K562 treated with DMSO at 1 percent for 48 hours (cell line): ENCODE measurements around the gene ITGB4. TPM values are rescaled to one million over a fixed set of nuclear protein-coding genes. Genes with fewer than 3 reads are reported as not detected.

Experiments
- total RNA-seq: library from RNA; unstranded; fragments of 300-600 nt; gene quantifications from 2 replicates; pipeline ENCODE4 v1.2.3, GENCODE V29; 2022; ENCODE audit warnings: low replicate concordance; ENCODE audit errors: extremely low read depth

Gene ITGB4
- total RNA-seq = not detected in 2 replicates

DNA sequence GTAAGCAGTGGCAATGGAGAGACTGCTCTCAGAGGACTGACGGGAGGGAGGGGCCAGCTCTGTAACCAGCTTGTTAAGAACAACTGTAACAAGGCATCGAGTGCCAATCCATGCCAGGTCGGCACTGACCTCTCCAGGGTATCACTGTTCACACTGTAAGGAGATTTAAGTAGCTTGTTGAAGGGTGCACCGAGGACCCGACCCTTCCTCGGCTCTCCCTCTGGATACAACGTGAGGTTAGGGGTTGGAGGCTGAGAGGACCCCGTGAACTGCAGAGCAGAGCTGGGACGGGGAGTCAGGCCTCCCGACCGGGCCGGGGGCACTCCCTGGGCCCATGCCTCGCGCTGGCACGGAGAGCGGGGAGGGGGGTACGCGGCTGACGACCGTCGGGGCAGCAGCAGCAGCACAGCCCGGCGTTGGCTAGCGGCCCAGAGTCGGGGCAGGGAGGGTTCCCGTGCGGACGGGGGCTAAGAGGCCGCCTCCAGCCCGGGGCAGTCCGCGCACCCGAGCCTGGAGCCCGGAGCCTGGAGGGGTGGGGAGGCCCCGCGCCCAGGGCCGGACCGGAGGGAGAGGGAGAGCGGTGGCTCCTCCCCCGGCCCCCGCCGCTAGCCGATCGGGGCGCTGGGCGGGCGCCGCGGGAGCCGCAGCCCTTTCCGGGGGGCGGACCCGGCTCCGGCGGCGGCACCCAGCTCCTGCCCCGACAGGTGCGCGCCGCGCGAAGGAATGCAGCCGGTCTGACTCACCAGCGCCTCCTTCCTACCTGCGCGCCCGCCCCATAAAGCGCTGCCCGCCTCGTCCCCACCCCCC, at the start of gene ITGB4:
ITGB4 (plus strand) TSS at position 804 of the 807 bp plus-strand sequence. CDS start 3,245 bp downstream, outside the sequence.

DNA sequence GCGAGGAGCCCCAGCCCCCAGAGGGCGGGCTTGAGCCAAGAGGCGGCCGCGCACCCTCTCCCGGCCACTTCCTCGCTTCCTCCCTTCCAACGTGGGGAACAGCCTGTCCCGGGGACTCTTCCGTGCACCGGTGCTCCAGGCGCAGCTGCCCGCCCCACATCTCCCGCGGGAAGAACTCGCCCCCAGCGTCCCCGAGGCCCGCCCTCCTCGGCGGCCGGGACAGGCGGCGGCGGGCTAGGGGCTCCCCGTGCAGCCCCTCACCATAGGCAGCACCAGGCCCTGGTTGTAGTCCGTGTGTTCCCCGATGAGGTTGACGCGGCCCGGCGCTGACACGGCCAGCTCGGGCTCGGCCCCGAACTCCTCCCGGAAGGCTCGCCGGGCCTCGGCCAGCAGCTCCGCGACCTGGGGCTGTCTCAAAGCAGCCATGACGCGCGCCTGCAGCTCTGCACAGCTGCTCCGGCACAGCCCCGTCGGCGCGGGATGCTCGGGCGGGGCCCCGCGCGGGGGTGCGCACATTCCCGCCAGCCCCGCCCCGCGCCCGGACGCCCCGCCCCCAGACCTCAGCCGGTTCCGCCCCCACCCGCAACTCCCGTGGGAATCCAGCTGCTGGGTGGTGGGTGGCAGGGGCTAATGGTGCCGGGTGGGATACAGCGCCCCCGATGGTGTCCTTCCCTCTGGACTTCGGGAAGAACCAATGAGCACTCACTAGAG, 43.6 kb downstream of the ITGB4 start, which contains the start of gene GALK1:
GALK1 (minus strand) TSS at position 482 of the 711 bp plus-strand sequence; CDS start at position 426, 56 bp downstream.

DNA sequence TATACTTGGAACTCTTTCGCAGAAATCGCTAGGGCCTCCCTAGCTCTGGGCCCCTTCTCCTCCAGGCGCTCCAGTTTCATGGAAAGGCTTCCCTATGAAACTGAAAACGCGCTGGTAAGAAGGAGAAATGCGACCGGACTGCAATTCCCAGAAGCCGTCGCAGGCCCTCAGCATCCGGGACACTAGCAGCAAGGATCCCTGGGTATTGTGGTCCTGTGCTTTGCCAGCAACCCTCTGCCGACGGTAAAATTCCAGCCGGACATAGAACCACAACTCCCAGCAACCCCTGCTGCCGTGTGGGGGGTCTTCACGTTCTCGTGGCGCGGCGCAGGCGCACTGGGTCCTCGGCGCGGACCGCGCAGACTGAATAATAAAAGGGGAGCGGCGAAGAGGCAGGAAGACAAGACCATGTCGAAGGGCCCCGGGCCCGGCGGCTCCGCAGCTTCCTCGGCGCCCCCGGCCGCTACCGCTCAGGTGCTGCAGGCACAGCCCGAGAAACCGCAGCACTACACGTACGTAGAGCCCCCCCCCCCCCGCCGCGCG, 63.3 kb downstream of the ITGB4 start, which contains the start of gene UNK:
UNK (plus strand) TSS at position 334 of the 543 bp plus-strand sequence; CDS start at position 409, 75 bp downstream.

Other genes starting within 250 kb of the ITGB4 start
- not detected in 2 replicates for gene CASKIN2, start 205.9 kb upstream of the ITGB4 start, total RNA-seq
- gene TSEN54, start 204.9 kb upstream of the ITGB4 start, total RNA-seq = not detected in 2 replicates
- not detected in 2 replicates for gene LLGL2, start 195.8 kb upstream of the ITGB4 start, total RNA-seq
- not detected in 2 replicates for gene MYO15B, start 133.7 kb upstream of the ITGB4 start, total RNA-seq
- not detected in 2 replicates for gene SMIM5, start 88.0 kb upstream of the ITGB4 start, total RNA-seq
- gene RECQL5, start 54.3 kb upstream of the ITGB4 start, total RNA-seq = not detected in 2 replicates
- not detected in 2 replicates for gene SAP30BP, start 54.1 kb upstream of the ITGB4 start, total RNA-seq
- gene GALK1, start 43.7 kb downstream of the ITGB4 start, total RNA-seq = not detected in 2 replicates
- gene UNK, start 63.3 kb downstream of the ITGB4 start, total RNA-seq = not detected in 2 replicates
- gene UNC13D, start 122.9 kb downstream of the ITGB4 start, total RNA-seq = 220 TPM in 1 of 2 replicates, not detected in the other
- 432 TPM in 1 of 2 replicates, not detected in the other for gene WBP2, start 133.9 kb downstream of the ITGB4 start, total RNA-seq
- not detected in 2 replicates for gene TRIM47, start 157.1 kb downstream of the ITGB4 start, total RNA-seq
- gene TRIM65, start 175.5 kb downstream of the ITGB4 start, total RNA-seq = not detected in 2 replicates
- not detected in 2 replicates for gene MRPL38, start 183.4 kb downstream of the ITGB4 start, total RNA-seq
- gene FBF1, start 219.6 kb downstream of the ITGB4 start, total RNA-seq = not detected in 2 replicates